Sigmoid colon (tissue), 7 donors: Measurements from ENCODE around the gene SCAPER. TPM values are rescaled to one million over a fixed set of nuclear protein-coding genes. Genes with fewer than 3 reads are reported as not detected.

ENCODE experiments used
- DNase-seq: peaks from one replicate; pipeline ENCODE4 v3.0.0-alpha.2; 2019
- H3K27ac ChIP-seq, 4 donors: fragments of 200-600 bp; sonication (generic); one replicate each; pipeline ENCODE4 v1.5.1; 2016 to 2019; ENCODE audit warnings: mild to moderate bottlenecking in 1 of 4
- H3K27me3 ChIP-seq, 3 donors: fragments of 200-600 bp; sonication (generic); one replicate each; pipeline ENCODE4 v1.5.1; 2019; ENCODE audit warnings: mild to moderate bottlenecking in 1 of 3
- H3K36me3 ChIP-seq, 4 donors: fragments of 200-600 bp; sonication (generic); one replicate each; pipeline ENCODE4 v1.5.1; 2016 to 2019
- H3K4me1 ChIP-seq, 4 donors: fragments of 200-600 bp; sonication (generic); one replicate each; pipeline ENCODE4 v1.5.1; 2017 to 2019
- H3K4me3 ChIP-seq, 4 donors: fragments of 200-600 bp; sonication (generic); one replicate each; pipeline ENCODE4 v1.5.1; 2017 to 2019; ENCODE audit warnings: mild to moderate bottlenecking in 2 of 4, moderate library complexity in 1 of 4
- H3K9me3 ChIP-seq, 4 donors: fragments of 200-600 bp in 3 of 4; sonication (generic) in 3 of 4; one replicate each; pipeline versions ENCODE4 v1.5.1 to v1.6.1; 2013 to 2019
- EP300 ChIP-seq, 4 donors: sonication (generic); formaldehyde crosslinking; IDR thresholded peaks; one replicate each; pipeline ENCODE4 v1.6.1; 2017; ENCODE audit warnings: antibody characterized with exemption in 4 of 4
- POLR2A ChIP-seq, 2 donors: fragments of 450-650 bp; IDR thresholded peaks; one replicate each; pipeline ENCODE4 v1.6.1; 2016; ENCODE audit warnings: antibody characterized with exemption in 2 of 2, mild to moderate bottlenecking in 2 of 2, moderate library complexity in 2 of 2
- POLR2AphosphoS5 ChIP-seq, 4 donors: sonication (generic); formaldehyde crosslinking; IDR thresholded peaks; one replicate each; pipeline ENCODE4 v1.6.1; 2017; ENCODE audit warnings: antibody characterized with exemption in 4 of 4
- WGBS, 2 donors: extraction: QIAGEN DNeasy Blood & Tissue Kit; methylation state at CpG; one replicate each; pipeline ENCODE4 v1.1.7; 2013; 5-methylcytosine and 5-hydroxymethylcytosine counted together
- intact Hi-C: fragments of 100-400 bp; cut with DNase I; formaldehyde crosslinking; loops from one replicate; pipeline ENCODE4 v1.15.1; 2023
- polyA plus RNA-seq, 3 donors: library from polyadenylated mRNA; stranded (reverse); fragments of 200-250 nt; gene quantifications; one replicate each; pipeline ENCODE4 v1.2.3, GENCODE V29; 2013
- total RNA-seq, 4 donors: library from RNA; depleted of rRNA; stranded (reverse); fragments of >200 nt; gene quantifications; one replicate each; pipeline ENCODE4 v1.1.0, GENCODE V29; 2016
- TF ChIP-seq, protein P1 (sequence below), 4 experiments: fragments of 450-650 bp in 3 of 4; fragments of 200-600 bp in 1 of 4; IDR thresholded peaks; one replicate each; pipeline ENCODE4 v1.5.1; 2016 to 2019; ENCODE audit warnings: antibody characterized with exemption in 4 of 4, mild to moderate bottlenecking in 3 of 4, moderate library complexity in 2 of 4
- donor health status: healthy with polysubstance abuse.
- donor health status: Bipolar disorder and iron deficiency.
- donor health status: healthy.

SCAPER gene, protein sequence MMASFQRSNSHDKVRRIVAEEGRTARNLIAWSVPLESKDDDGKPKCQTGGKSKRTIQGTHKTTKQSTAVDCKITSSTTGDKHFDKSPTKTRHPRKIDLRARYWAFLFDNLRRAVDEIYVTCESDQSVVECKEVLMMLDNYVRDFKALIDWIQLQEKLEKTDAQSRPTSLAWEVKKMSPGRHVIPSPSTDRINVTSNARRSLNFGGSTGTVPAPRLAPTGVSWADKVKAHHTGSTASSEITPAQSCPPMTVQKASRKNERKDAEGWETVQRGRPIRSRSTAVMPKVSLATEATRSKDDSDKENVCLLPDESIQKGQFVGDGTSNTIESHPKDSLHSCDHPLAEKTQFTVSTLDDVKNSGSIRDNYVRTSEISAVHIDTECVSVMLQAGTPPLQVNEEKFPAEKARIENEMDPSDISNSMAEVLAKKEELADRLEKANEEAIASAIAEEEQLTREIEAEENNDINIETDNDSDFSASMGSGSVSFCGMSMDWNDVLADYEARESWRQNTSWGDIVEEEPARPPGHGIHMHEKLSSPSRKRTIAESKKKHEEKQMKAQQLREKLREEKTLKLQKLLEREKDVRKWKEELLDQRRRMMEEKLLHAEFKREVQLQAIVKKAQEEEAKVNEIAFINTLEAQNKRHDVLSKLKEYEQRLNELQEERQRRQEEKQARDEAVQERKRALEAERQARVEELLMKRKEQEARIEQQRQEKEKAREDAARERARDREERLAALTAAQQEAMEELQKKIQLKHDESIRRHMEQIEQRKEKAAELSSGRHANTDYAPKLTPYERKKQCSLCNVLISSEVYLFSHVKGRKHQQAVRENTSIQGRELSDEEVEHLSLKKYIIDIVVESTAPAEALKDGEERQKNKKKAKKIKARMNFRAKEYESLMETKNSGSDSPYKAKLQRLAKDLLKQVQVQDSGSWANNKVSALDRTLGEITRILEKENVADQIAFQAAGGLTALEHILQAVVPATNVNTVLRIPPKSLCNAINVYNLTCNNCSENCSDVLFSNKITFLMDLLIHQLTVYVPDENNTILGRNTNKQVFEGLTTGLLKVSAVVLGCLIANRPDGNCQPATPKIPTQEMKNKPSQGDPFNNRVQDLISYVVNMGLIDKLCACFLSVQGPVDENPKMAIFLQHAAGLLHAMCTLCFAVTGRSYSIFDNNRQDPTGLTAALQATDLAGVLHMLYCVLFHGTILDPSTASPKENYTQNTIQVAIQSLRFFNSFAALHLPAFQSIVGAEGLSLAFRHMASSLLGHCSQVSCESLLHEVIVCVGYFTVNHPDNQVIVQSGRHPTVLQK (N-terminal part only)
- total RNA-seq (10 to 100 TPM; 22.5 to 40.7 (median 30.6) TPM), polyA plus RNA-seq (10 to 100 TPM in 1 of 3 donors, 1 to 10 TPM in 2; 5.3 to 16.8 (median 8.3) TPM)

DNA sequence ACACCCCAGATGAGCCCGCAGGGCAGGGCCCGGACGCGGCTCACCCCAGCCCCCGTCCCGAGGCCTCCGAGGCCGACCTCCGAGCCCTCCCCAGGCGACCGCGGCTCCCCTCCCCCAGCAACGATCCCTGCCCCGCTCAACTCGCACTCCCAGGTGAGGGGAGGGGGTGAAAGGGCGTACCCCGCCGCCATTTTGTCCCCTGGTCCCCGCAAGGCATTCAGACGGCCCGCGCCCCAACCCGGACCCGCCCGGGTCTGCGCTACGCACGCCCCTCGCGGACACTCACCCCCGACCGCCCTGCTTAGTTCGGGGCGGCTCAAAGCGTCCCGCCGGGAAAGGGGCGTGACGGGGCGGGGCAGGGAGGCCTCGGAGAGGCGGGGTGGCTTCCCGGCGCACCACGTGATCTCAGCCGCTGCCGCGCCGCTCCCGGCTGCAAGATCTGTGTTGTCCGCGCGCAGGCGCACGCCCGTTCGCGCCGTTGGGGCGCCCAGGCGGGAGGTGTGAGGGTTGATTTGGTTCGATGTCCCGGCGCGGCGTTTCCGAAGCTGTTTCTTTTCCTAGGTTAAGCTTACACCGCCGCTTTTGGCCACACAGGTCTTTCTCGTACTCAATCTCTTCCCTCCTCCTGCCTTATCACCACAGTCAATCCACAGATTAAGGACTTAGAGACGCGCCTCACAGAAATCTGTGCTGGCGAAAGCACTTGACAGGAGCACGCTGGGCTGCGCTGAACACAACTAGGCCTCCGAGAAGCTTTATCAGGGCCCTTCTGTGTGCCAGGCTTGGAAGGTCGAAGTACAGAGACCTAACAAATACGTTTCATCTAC is at the start of gene SCAPER:
Gene SCAPER (minus strand): TSS at position 328 of the 827 bp plus-strand sequence. CDS start 21,523 bp downstream, outside the sequence.
- TF ChIP-seq POLR2AphosphoS5 (IDR thresholded peaks at IDR 0.05): peak in 3 of 4 donors; percentile 85 to 93 (median 92)
- TF ChIP-seq, protein P1, sequence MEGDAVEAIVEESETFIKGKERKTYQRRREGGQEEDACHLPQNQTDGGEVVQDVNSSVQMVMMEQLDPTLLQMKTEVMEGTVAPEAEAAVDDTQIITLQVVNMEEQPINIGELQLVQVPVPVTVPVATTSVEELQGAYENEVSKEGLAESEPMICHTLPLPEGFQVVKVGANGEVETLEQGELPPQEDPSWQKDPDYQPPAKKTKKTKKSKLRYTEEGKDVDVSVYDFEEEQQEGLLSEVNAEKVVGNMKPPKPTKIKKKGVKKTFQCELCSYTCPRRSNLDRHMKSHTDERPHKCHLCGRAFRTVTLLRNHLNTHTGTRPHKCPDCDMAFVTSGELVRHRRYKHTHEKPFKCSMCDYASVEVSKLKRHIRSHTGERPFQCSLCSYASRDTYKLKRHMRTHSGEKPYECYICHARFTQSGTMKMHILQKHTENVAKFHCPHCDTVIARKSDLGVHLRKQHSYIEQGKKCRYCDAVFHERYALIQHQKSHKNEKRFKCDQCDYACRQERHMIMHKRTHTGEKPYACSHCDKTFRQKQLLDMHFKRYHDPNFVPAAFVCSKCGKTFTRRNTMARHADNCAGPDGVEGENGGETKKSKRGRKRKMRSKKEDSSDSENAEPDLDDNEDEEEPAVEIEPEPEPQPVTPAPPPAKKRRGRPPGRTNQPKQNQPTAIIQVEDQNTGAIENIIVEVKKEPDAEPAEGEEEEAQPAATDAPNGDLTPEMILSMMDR (IDR thresholded peaks at IDR 0.05): no peak
- peak; percentile 50 to 58 for TF ChIP-seq POLR2A (IDR thresholded peaks at IDR 0.05)

DNA sequence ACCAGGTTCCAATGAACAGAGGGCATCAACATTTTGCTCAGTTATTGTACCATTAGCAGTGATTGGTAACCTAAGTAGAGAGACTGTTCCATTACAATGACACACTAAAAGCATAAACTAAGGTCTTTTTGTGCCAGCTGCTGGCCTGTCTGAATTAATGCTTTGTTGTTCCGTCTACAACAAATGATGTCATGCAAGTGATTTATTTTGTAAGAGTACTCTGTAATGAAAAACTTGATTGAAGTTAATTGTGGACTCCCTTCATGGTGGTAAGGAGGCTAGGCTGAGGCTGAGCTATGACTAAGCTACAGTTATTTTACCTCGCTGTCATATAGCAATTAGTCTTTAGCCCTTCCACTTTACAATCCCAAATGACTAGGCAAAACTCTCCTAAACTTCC is 49.6 kb upstream of the SCAPER start:
- intact Hi-C loops: no loop called here
- DNase-seq: no peak
- peaks cover 0 to 17% (median 0%) of the 10 kb centered on the region in 4 donors for H3K36me3 ChIP-seq
- peaks cover 0 to 5% (median 2%) of the 10 kb centered on the region in 4 donors for H3K4me1 ChIP-seq
- TF ChIP-seq EP300 (IDR thresholded peaks at IDR 0.05) (no peak), POLR2A (IDR thresholded peaks at IDR 0.05) (no peak), POLR2AphosphoS5 (IDR thresholded peaks at IDR 0.05) (no peak)
- TF ChIP-seq, protein P1 (IDR thresholded peaks at IDR 0.05): no peak
- no peaks in the 10 kb centered on the region for H3K27me3 ChIP-seq
- no peak overlapping the region for H3K4me3 ChIP-seq
- no peak overlapping the region for H3K27ac ChIP-seq
- H3K9me3 ChIP-seq: no peaks in the 10 kb centered on the region
- WGBS, 2 donors: 11 to 56% methylated on average over 2 of the region's 2 CpGs

More for the DNA sequence above, at the start of gene SCAPER:
- no peaks in the 10 kb centered on the region for H3K27me3 ChIP-seq
- peak; percentile 96 for DNase-seq
- intact Hi-C loops: loop anchor here (1.0 to 10.0 kb wide), 2 partner anchors 26 to 160 kb away; partner anchors contain the start of gene RCN2
- no peaks in the 10 kb centered on the region for H3K9me3 ChIP-seq
- peak within 1 kb of the TSS; percentile 82 to 92 (median 90) for H3K27ac ChIP-seq
- WGBS, 2 donors: 1% methylated on average over 78 of the region's 78 CpGs
- H3K36me3 ChIP-seq: no peaks in the 10 kb centered on the region
- peaks cover 0 to 31% (median 15%) of the 10 kb centered on the region in 4 donors for H3K4me1 ChIP-seq
- H3K4me3 ChIP-seq: peak within 1 kb of the TSS; percentile 73 to 98 (median 92)

DNA sequence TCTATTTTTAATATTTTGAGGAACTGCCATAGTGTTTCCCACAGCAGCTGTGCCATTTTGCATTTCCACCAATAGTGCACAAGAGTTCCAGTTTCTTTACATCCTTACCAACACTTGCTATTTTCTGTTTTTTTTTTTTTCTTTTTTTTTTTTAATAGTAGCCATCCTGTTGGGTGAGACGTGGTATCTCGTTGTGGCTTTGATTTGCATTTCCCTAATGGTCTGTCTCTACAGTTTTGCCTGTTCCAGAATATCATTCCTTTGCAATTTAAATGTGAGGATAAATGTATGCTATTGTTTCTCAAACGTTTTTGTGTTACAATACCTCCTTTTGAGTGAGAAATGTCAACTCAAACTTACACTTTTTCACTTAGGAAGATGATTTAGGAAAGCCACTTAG is 48.8 kb upstream of the SCAPER start:
- no peak for DNase-seq
- Histone ChIP-seq H3K9me3 (no peaks in the 10 kb centered on the region), H3K4me1 (peaks cover 0 to 5% (median 2%) of the 10 kb centered on the region in 4 donors), H3K27me3 (no peaks in the 10 kb centered on the region), H3K4me3 (no peak overlapping the region), H3K27ac (no peak overlapping the region), H3K36me3 (peaks cover 0 to 24% (median 1%) of the 10 kb centered on the region in 4 donors)
- intact Hi-C loops: no loop called here
- TF ChIP-seq, protein P1 (IDR thresholded peaks at IDR 0.05): no peak
- TF ChIP-seq EP300 (IDR thresholded peaks at IDR 0.05) (no peak), POLR2AphosphoS5 (IDR thresholded peaks at IDR 0.05) (no peak)
- WGBS, 2 donors: 33 to 57% methylated on average over 3 of the region's 3 CpGs
